Neuronal stem cell (in vitro differentiated cells): ENCODE measurements around the gene APOL2.
"Not testable (repeated sequence)": the region's sequence is repeated elsewhere in the genome, so short reads cannot be mapped to it uniquely, and the experiment has no call there.

Source experiments
- DNase-seq: peaks from one replicate; pipeline ENCODE4 v3.0.0-alpha.2; 2013; ENCODE audit warnings: low spot score
- H2AFZ ChIP-seq: one replicate; pipeline ENCODE4 v1.6.1; 2013; ENCODE audit warnings: mild to moderate bottlenecking, low read length, inconsistent platforms
- H2AK5ac ChIP-seq: 2 replicates; pipeline ENCODE4 v1.6.1; 2013; ENCODE audit warnings: low read depth, mild to moderate bottlenecking, inconsistent platforms, low read length, moderate library complexity, mixed read lengths
- H2BK120ac ChIP-seq: 2 replicates; pipeline ENCODE4 v1.6.1; 2013; ENCODE audit warnings: low read depth, mild to moderate bottlenecking, inconsistent platforms, low read length, moderate library complexity, mixed read lengths
- H2BK12ac ChIP-seq: one replicate; pipeline ENCODE4 v1.6.1; 2013; ENCODE audit warnings: low read length, inconsistent platforms
- H2BK15ac ChIP-seq: 2 replicates; pipeline ENCODE4 v1.6.1; 2013; ENCODE audit warnings: mild to moderate bottlenecking, low read length, inconsistent platforms, mixed read lengths
- H2BK5ac ChIP-seq: one replicate; pipeline ENCODE4 v1.6.1; 2013; ENCODE audit warnings: inconsistent platforms, mild to moderate bottlenecking, low read length, moderate library complexity
- H3K14ac ChIP-seq: one replicate; pipeline ENCODE4 v1.6.1; 2013; ENCODE audit warnings: low read length, inconsistent platforms
- H3K18ac ChIP-seq: 2 replicates; pipeline ENCODE4 v1.6.1; 2013; ENCODE audit warnings: low read length, inconsistent platforms
- H3K23ac ChIP-seq: 2 replicates; pipeline ENCODE4 v1.6.1; 2013; ENCODE audit warnings: low read depth, mild to moderate bottlenecking, mixed read lengths, low read length, inconsistent platforms; ENCODE audit not compliant: poor library complexity
- H3K27ac ChIP-seq: replicated peaks from 3 replicates; pipeline ENCODE4 v1.5.1; 2013; ENCODE audit warnings: low read length, inconsistent platforms
- H3K27me3 ChIP-seq, 3 experiments: 2 replicates each; pipeline ENCODE4 v1.6.1; 2013; ENCODE audit warnings: low read length in 3 of 3, mild to moderate bottlenecking in 2 of 3, inconsistent platforms in 1 of 3, low read depth in 1 of 3, mixed read lengths in 1 of 3, moderate library complexity in 1 of 3; ENCODE audit not compliant: control insufficient read depth in 3 of 3, insufficient read depth in 3 of 3
- H3K36me3 ChIP-seq, 2 donors: replicated peaks in 1 of 2; 2 replicates each; pipeline ENCODE4 v1.6.1; 2013; ENCODE audit warnings: low read length in 2 of 2; ENCODE audit not compliant: control insufficient read depth in 2 of 2, insufficient read depth in 2 of 2
- H3K4ac ChIP-seq: 2 replicates; pipeline ENCODE4 v1.6.1; 2013; ENCODE audit warnings: inconsistent platforms, mild to moderate bottlenecking, low read length, moderate library complexity
- H3K4me1 ChIP-seq, 2 donors: 1 replicate in 1 of 2; 2 replicates in 1 of 2; pipeline ENCODE4 v1.6.1; 2013; ENCODE audit warnings: low read length in 2 of 2, low read depth in 1 of 2; ENCODE audit not compliant: control insufficient read depth in 2 of 2, insufficient read depth in 1 of 2
- H3K4me2 ChIP-seq: one replicate; pipeline ENCODE4 v1.6.1; 2013; ENCODE audit warnings: mild to moderate bottlenecking, low read length, inconsistent platforms; ENCODE audit not compliant: insufficient read depth, poor library complexity, severe bottlenecking
- H3K4me3 ChIP-seq, 2 donors: 2 replicates each; pipeline ENCODE4 v1.5.1; 2013; ENCODE audit warnings: low read length in 2 of 2, mild to moderate bottlenecking in 2 of 2, inconsistent platforms in 1 of 2, moderate library complexity in 1 of 2
- H3K79me1 ChIP-seq: one replicate; pipeline ENCODE4 v1.6.1; 2013; ENCODE audit warnings: low read depth, mild to moderate bottlenecking, inconsistent platforms, low read length, moderate library complexity
- H3K9ac ChIP-seq: one replicate; pipeline ENCODE4 v1.6.1; 2013; ENCODE audit warnings: mild to moderate bottlenecking, low read depth, low read length, inconsistent platforms; ENCODE audit not compliant: poor library complexity
- H3K9me3 ChIP-seq, 2 donors: replicated peaks in 1 of 2; 2 replicates each; pipeline versions ENCODE3 to v1.6.1; 2013; ENCODE audit warnings: low read length in 2 of 2, mild to moderate bottlenecking in 2 of 2, inconsistent platforms in 1 of 2, low read depth in 1 of 2, mixed read lengths in 1 of 2, moderate library complexity in 1 of 2; ENCODE audit not compliant: control insufficient read depth in 2 of 2, insufficient read depth in 1 of 2
- H4K8ac ChIP-seq: one replicate; pipeline ENCODE4 v1.6.1; 2013; ENCODE audit warnings: low read depth, mild to moderate bottlenecking, inconsistent platforms, low read length, moderate library complexity
- H4K91ac ChIP-seq: one replicate; pipeline ENCODE4 v1.6.1; 2013; ENCODE audit warnings: low read length, low read depth, mild to moderate bottlenecking, inconsistent platforms; ENCODE audit not compliant: poor library complexity
- WGBS, 2 donors: extraction: QIAGEN DNeasy Blood & Tissue Kit; methylation state at CpG; one replicate each; pipeline ENCODE4 v1.1.7; 2013; ENCODE audit warnings: missing lambda C conversion rate in 2 of 2, mixed read lengths in 1 of 2; ENCODE audit not compliant: insufficient read length in 2 of 2, insufficient replicate concordance in 1 of 2; ENCODE audit errors: extremely low coverage in 2 of 2; 5-methylcytosine and 5-hydroxymethylcytosine counted together

APOL2 gene

DNA sequence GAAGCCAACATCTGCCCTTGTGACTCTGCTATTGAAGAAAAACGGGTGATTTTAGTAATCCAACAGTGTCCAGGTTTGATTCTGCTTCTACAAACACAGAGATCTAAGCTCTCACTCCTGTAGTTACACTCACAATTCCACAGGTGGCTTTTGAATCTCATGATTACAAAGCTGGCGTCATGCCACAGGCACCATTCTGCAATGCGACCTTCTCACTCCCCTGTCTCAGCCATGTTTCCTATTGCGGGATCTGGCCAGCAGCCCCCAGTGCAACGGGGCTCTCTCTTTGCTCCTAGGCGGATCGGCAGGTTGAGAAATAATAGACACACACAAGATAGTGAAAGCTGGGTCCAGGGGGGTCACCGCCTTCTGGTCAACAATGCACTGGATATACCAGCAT, 36.4 kb downstream of the APOL2 start:
- Histone ChIP-seq H3K4me1 (peaks cover 12 to 21% of the 10 kb centered on the region in 2 donors), H4K91ac (peak overlapping the region; percentile 43), H2AFZ (peak overlapping the region; percentile 45)
- no CpG with 5 or more reads among the region's 8 CpGs for WGBS, 2 donors
- not testable (repeated sequence) for H3K9me3 ChIP-seq, H3K79me1 ChIP-seq, H2BK12ac ChIP-seq, H2AK5ac ChIP-seq, H3K23ac ChIP-seq, H2BK120ac ChIP-seq, DNase-seq, H3K9ac ChIP-seq, H4K8ac ChIP-seq, H3K4me3 ChIP-seq, H3K27ac ChIP-seq, H3K27me3 ChIP-seq, H2BK5ac ChIP-seq, H3K14ac ChIP-seq, H3K36me3 ChIP-seq, H3K4ac ChIP-seq, H3K4me2 ChIP-seq, H2BK15ac ChIP-seq, H3K18ac ChIP-seq

GRCh38 chr22:36201630-36202319, 37.6 kb downstream of the APOL2 start, which contains the start of gene APOL4:
Gene APOL4, minus strand, starts transcription at chr22:36201809. Its CDS starts 75 bp downstream, at chr22:36201734.
- peak within 1 kb of the TSS; percentile 56 for H4K8ac ChIP-seq
- peak within 1 kb of the TSS; percentile 75 for H2BK120ac ChIP-seq
- peak within 1 kb of the TSS; percentile 39 for H3K23ac ChIP-seq
- no peaks in the 10 kb centered on the region for H3K79me1 ChIP-seq
- H2BK12ac ChIP-seq = peak within 1 kb of the TSS; percentile 85
- H3K27ac ChIP-seq = no peak within 1 kb of the TSS
- H3K36me3 ChIP-seq = no peaks in the 10 kb centered on the region
- H2BK5ac ChIP-seq = peak within 1 kb of the TSS; percentile 97
- no CpG with 5 or more reads among the region's 13 CpGs for WGBS, 2 donors
- no peaks in the 10 kb centered on the region for H3K27me3 ChIP-seq
- H2BK15ac ChIP-seq = peak within 1 kb of the TSS; percentile 93
- no peak within 1 kb of the TSS for H3K4me2 ChIP-seq
- no peak for DNase-seq
- H2AFZ ChIP-seq = peak within 1 kb of the TSS; percentile 45
- H4K91ac ChIP-seq = peak within 1 kb of the TSS; percentile 38
- H3K9me3 ChIP-seq = no peaks in the 10 kb centered on the region
- peak within 1 kb of the TSS; percentile 96 for H3K18ac ChIP-seq
- H3K4ac ChIP-seq = peak within 1 kb of the TSS; percentile 93
- H3K14ac ChIP-seq = peak within 1 kb of the TSS; percentile 58
- H3K4me3 ChIP-seq = no peak within 1 kb of the TSS
- peaks cover 19 to 30% of the 10 kb centered on the region in 2 donors for H3K4me1 ChIP-seq
- H3K9ac ChIP-seq = peak within 1 kb of the TSS; percentile 54
- peak within 1 kb of the TSS; percentile 92 for H2AK5ac ChIP-seq

- Histone ChIP-seq H2BK5ac (peak overlapping the region; percentile 97), H3K4me1 (peaks cover 20 to 34% of the 10 kb centered on the region in 2 donors), H4K91ac (peak overlapping the region; percentile 38), H2AK5ac (peak overlapping the region; percentile 92), H3K14ac (peak overlapping the region; percentile 58), H2BK12ac (peak overlapping the region; percentile 85), H2AFZ (peak overlapping the region; percentile 23), H3K18ac (peak overlapping the region; percentile 96)
- H3K9ac ChIP-seq, H3K27me3 ChIP-seq, H3K27ac ChIP-seq, DNase-seq, H2BK15ac ChIP-seq, H3K79me1 ChIP-seq, H3K36me3 ChIP-seq, H3K9me3 ChIP-seq, H4K8ac ChIP-seq, H2BK120ac ChIP-seq, H3K4ac ChIP-seq, H3K23ac ChIP-seq, H3K4me2 ChIP-seq, H3K4me3 ChIP-seq: not testable (repeated sequence)
- no CpG with 5 or more reads among the region's 5 CpGs for WGBS, 2 donors
These were observed 38.3 kb downstream of the APOL2 start for GRCh38 chr22:36201025-36201424.

- WGBS, 2 donors = no CpG with 5 or more reads among the region's 5 CpGs
- Histone ChIP-seq H4K91ac (no peak overlapping the region), H3K36me3 (no peaks in the 10 kb centered on the region), H2BK5ac (peak overlapping the region; percentile 62), H3K14ac (peak overlapping the region; percentile 63), H3K27me3 (no peaks in the 10 kb centered on the region), H3K9ac (no peak overlapping the region), H3K4me1 (peaks cover 20 to 36% of the 10 kb centered on the region in 2 donors), H3K9me3 (no peaks in the 10 kb centered on the region), H3K4ac (no peak overlapping the region), H2AK5ac (peak overlapping the region; percentile 99), H2BK15ac (peak overlapping the region; percentile 94), H4K8ac (no peak overlapping the region), H3K4me3 (no peak overlapping the region), H3K27ac (no peak overlapping the region), H3K18ac (peak overlapping the region; percentile 88), H2AFZ (no peak overlapping the region), H3K4me2 (no peak overlapping the region), H2BK12ac (peak overlapping the region; percentile 30), H3K23ac (no peak overlapping the region), H3K79me1 (no peaks in the 10 kb centered on the region), H2BK120ac (peak overlapping the region; percentile 44)
- DNase-seq = no peak
These were observed 40.3 kb downstream of the APOL2 start for GRCh38 chr22:36199001-36199551.
